Esophagus mucosa (tissue), 1 donor: Measurements from ENCODE around the gene MRPL55. TPM values are rescaled to one million over a fixed set of nuclear protein-coding genes. Genes with fewer than 3 reads are reported as not detected.

Experiments
- total RNA-seq: library from RNA; stranded (reverse); gene quantifications from one replicate; pipeline ENCODE4 v1.2.4, GENCODE V29; 2023
- donor health status: DM: yes; HTN: yes; CAD: no.

MRPL55 gene
- total RNA-seq, 1 donor from 2014 or later, result 29.0 TPM

Other genes with a start within 250 kb of the MRPL55 start
- gene WNT9A, start 161.4 kb downstream of the MRPL55 start, total RNA-seq, result 3.1 TPM
- gene WNT3A, start 102.3 kb downstream of the MRPL55 start, total RNA-seq, result 0.44 TPM
- 273 TPM for gene ARF1, start 26.6 kb downstream of the MRPL55 start, total RNA-seq
- gene C1orf35, start 6.0 kb downstream of the MRPL55 start, total RNA-seq, result 13.9 TPM
- gene GUK1, start 31.0 kb upstream of the MRPL55 start, total RNA-seq, result 241 TPM
- gene GJC2, start 40.6 kb upstream of the MRPL55 start, total RNA-seq, result 0.44 TPM
- gene IBA57, start 56.5 kb upstream of the MRPL55 start, total RNA-seq, result 6.9 TPM
- 9.8 TPM for gene OBSCN, start 98.7 kb upstream of the MRPL55 start, total RNA-seq